ENCODE data around the gene TMEM150A. TPM values are rescaled to one million over a fixed set of nuclear protein-coding genes. Genes with fewer than 3 reads are reported as not detected.

The TMEM150A gene
- total and polyA plus RNA-seq, 2 donors (not counting 3 experiments of a cell fraction or from before 2014, with no cell fraction given) = 17.7 to 35.7 TPM

GRCh38 chr2:85631316-85631715 is 28.8 kb upstream of the TMEM150A start:
- H3K9ac ChIP-seq (replicated peaks; ENCODE audit: extremely low read depth, insufficient read depth, low read length) = no peak overlapping the region
- H3K79me2 ChIP-seq (ENCODE audit: control insufficient read depth, insufficient read depth, low read length) = peaks cover 11% of the 10 kb centered on the region
- ChIA-PET CTCF (interaction anchor here (0.8 kb wide), 1 partner anchor 17 kb away, joined by 3 read pairs; no protein-coding TSS in a partner anchor), POLR2A (no interaction called here)
- H2AFZ ChIP-seq (ENCODE audit: low read depth, low read length) = no peak overlapping the region
- H3K9me1 ChIP-seq (replicated peaks; ENCODE audit: control insufficient read depth, extremely low read depth, insufficient read depth, low read length) = no peaks in the 10 kb centered on the region
- DNase-seq (ENCODE audit: low read depth, low spot score) (no peak), FAIRE-seq (no peak)
- no peaks in the 10 kb centered on the region for H3K27me3 ChIP-seq (ENCODE audit: control insufficient read depth in 2 of 2, insufficient read depth in 2 of 2, low read length in 2 of 2)
- H3K9me3 ChIP-seq (replicated peaks; ENCODE audit: control insufficient read depth, insufficient read depth, low read length) = no peaks in the 10 kb centered on the region
- H3K36me3 ChIP-seq (ENCODE audit: control insufficient read depth in 2 of 2, extremely low read depth in 1 of 2, insufficient read depth in 2 of 2, low read length in 2 of 2) = peaks cover 16 to 45% of the 10 kb centered on the region in 2 experiments
- no peaks in the 10 kb centered on the region for H3K4me1 ChIP-seq (ENCODE audit: control insufficient read depth, extremely low read depth, insufficient read depth, low read length)
- no peak overlapping the region for H3K4me2 ChIP-seq (ENCODE audit: insufficient read depth, low read length)
- intact Hi-C loops (cut with micrococcal nuclease) (no loop called here), dilution Hi-C loops (cut with MboI; ENCODE audit: extremely low pct_ligation_motif_present, low sequenced_read_pairs) (no loop called here)
- TF ChIP-seq GATA2 (IDR thresholded peaks at IDR 0.05; ENCODE audit: insufficient read depth, insufficient read length, low read depth, low read length) (no peak), FOS (IDR thresholded peaks at IDR 0.05; ENCODE audit: borderline replicate concordance, insufficient read depth, low read length) (no peak), POLR2AphosphoS5 (IDR thresholded peaks at IDR 0.05; ENCODE audit: insufficient read depth, low read depth, low read length) (no peak)
- no peak overlapping the region for H3K4me3 ChIP-seq (replicated peaks in 1 of 3; ENCODE audit: insufficient read depth in 1 of 3, low read depth in 1 of 3, low read length in 3 of 3)
- H3K27ac ChIP-seq (ENCODE audit: insufficient read depth, low read depth, low read length) = no peak overlapping the region
- BruUV-seq (replicated peaks) = no TSS peak
- no peaks in the 10 kb centered on the region for H4K20me1 ChIP-seq (replicated peaks; ENCODE audit: control insufficient read depth, extremely low read depth, insufficient read depth, low read length)

- H3K9ac ChIP-seq (replicated peaks; ENCODE audit: extremely low read depth, insufficient read depth, low read length) = no peak overlapping the region
- no peak overlapping the region for H2AFZ ChIP-seq (ENCODE audit: low read depth, low read length)
- no peaks in the 10 kb centered on the region for H4K20me1 ChIP-seq (replicated peaks; ENCODE audit: control insufficient read depth, extremely low read depth, insufficient read depth, low read length)
- no TSS peak for BruUV-seq (replicated peaks)
- H3K79me2 ChIP-seq (ENCODE audit: control insufficient read depth, insufficient read depth, low read length) = peaks cover 8% of the 10 kb centered on the region
- no peaks in the 10 kb centered on the region for H3K4me1 ChIP-seq (ENCODE audit: control insufficient read depth, extremely low read depth, insufficient read depth, low read length)
- H3K27ac ChIP-seq (ENCODE audit: insufficient read depth, low read depth, low read length) = no peak overlapping the region
- no peak overlapping the region for H3K4me2 ChIP-seq (ENCODE audit: insufficient read depth, low read length)
- H3K36me3 ChIP-seq (ENCODE audit: control insufficient read depth in 2 of 2, extremely low read depth in 1 of 2, insufficient read depth in 2 of 2, low read length in 2 of 2) = peaks cover 15 to 48% of the 10 kb centered on the region in 2 experiments
- TF ChIP-seq MYC (IDR thresholded peaks at IDR 0.05; ENCODE audit: low read depth, low read length) (no peak), JUN (IDR thresholded peaks at IDR 0.05; ENCODE audit: borderline replicate concordance, insufficient read depth, insufficient read length, low read depth) (no peak), POLR2AphosphoS5 (IDR thresholded peaks at IDR 0.05; ENCODE audit: insufficient read depth, low read depth, low read length) (no peak), GATA2 (IDR thresholded peaks at IDR 0.05; ENCODE audit: insufficient read depth, insufficient read length, low read depth, low read length) (no peak), EZH2 (IDR thresholded peaks at IDR 0.05; ENCODE audit: borderline replicate concordance, low read depth, low read length, severe bottlenecking) (no peak), CTCF (IDR thresholded peaks at IDR 0.05; ENCODE audit: extremely low read depth in 1 of 2, insufficient read depth in 1 of 2, low read depth in 1 of 2, low read length in 2 of 2) (no peak), MAX (IDR thresholded peaks at IDR 0.05; ENCODE audit: insufficient read depth, insufficient read length) (no peak), FOS (IDR thresholded peaks at IDR 0.05; ENCODE audit: borderline replicate concordance, insufficient read depth, low read length) (no peak), POLR2A (IDR thresholded peaks at IDR 0.05; ENCODE audit: low read depth, low read length) (no peak)
- FAIRE-seq (no peak), DNase-seq (ENCODE audit: low read depth, low spot score) (no peak)
- intact Hi-C loops (cut with micrococcal nuclease) (no loop called here), dilution Hi-C loops (cut with MboI; ENCODE audit: extremely low pct_ligation_motif_present, low sequenced_read_pairs) (no loop called here)
- H3K27me3 ChIP-seq (ENCODE audit: control insufficient read depth in 2 of 2, insufficient read depth in 2 of 2, low read length in 2 of 2) = no peaks in the 10 kb centered on the region
- no peaks in the 10 kb centered on the region for H3K9me3 ChIP-seq (replicated peaks; ENCODE audit: control insufficient read depth, insufficient read depth, low read length)
- H3K9me1 ChIP-seq (replicated peaks; ENCODE audit: control insufficient read depth, extremely low read depth, insufficient read depth, low read length) = no peaks in the 10 kb centered on the region
- CTCF ChIA-PET = interaction anchor here (2.5 kb wide), 1 partner anchor 9 kb away, joined by 23 read pairs; no protein-coding TSS in a partner anchor
- POLR2A ChIA-PET = no interaction called here
- H3K4me3 ChIP-seq (replicated peaks in 1 of 3; ENCODE audit: insufficient read depth in 1 of 3, low read depth in 1 of 3, low read length in 3 of 3) = no peak overlapping the region
Measured at GRCh38 chr2:85628658-85629057, 26.2 kb upstream of the TMEM150A start.

Data from endothelial cell of umbilical vein (primary cell).